NCI-H1417 (cell line): ENCODE measurements around the gene DYNC1H1.
A peak's percentile ranks its signal among the peaks of the same experiment; 100 is the strongest.

Experiments used
- DNase-seq, 3 experiments: peaks; one replicate each; lab custom pipeline; 2025; lab: John Stamatoyannopoulos, UW

DYNC1H1 gene

DNA sequence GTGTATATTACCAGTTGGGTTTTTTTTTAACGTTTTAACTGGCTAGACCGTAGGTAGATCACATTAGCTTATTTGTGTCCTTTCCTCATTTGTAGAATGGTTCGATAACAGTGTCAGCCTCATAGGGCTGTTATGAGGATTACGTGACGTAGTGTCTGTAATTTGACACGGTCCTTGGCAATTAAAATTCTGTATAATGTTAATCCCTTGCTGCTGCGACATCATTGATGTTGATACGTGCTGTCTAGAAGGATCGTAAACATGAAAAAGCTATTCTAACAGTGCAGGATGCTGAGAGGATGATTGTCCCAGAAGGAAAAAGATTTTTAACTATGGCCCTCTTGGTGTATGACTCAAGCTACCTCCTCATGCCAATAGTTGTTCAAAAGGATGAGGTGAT, 71.5 kb downstream of the DYNC1H1 start:
- DNase-seq = no peak

DNA sequence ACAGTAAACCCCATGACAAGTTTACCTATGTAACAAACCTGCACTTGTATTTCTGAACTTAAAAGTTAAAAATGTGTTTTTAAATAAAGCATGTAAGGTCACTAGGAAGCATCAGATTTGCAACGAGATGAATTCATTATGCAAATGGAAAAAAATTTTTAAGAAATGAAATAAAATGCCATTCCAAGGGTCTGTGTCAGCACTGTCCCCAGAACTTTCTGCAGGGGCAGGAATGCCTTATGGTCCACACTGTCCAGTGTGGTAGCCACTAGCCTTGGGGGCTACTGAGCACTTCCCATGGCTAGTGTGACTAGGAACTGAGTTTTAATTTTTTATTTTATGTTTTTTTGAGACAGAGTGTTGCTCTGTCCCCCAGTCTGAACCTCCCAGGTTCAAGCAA, 73.3 kb downstream of the DYNC1H1 start:
- DNase-seq = no peak

DNA sequence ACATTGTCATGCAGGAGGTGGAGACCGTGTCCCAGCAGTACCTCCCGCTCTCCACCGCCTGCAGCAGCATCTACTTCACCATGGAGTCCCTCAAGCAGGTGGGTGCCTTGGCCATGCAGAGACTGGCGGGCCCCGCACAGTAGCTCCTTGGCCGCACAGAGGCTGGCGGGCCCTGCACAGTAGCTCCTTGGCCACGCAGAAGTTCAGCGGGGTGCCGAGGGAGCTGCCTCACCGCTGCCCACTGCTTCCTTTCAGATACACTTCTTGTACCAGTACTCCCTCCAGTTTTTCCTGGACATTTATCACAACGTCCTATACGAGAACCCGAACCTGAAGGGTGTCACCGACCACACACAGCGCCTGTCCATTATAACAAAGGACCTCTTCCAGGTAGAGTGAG, 74.8 kb downstream of the DYNC1H1 start:
- DNase-seq = no peak

- no peak for DNase-seq
These were observed 75.8 kb downstream of the DYNC1H1 start for GRCh38 chr14:102040153-102040552.

DNA sequence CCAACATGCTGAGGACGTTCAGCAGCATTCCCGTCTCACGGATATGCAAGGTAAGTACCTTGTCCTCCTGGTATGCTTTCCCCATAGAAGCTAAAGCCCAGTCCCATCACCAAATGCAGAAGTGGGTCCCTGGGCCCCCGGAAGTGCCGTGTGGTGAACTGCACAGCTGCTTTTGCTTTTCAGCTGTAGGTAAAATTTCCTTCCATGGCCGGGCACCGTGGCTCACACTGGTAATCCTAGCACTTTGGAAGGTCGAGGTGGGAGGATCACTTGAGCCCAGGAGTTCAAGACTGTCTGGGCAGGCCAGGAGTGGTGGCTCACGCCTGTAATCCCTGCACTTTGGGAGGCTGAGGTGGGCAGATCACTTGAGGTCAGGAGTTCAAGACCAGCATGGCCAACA, 78.3 kb downstream of the DYNC1H1 start:
- no peak for DNase-seq

- DNase-seq = no peak
These were observed 79.1 kb downstream of the DYNC1H1 start for GRCh38 chr14:102043251-102044025.

DNA sequence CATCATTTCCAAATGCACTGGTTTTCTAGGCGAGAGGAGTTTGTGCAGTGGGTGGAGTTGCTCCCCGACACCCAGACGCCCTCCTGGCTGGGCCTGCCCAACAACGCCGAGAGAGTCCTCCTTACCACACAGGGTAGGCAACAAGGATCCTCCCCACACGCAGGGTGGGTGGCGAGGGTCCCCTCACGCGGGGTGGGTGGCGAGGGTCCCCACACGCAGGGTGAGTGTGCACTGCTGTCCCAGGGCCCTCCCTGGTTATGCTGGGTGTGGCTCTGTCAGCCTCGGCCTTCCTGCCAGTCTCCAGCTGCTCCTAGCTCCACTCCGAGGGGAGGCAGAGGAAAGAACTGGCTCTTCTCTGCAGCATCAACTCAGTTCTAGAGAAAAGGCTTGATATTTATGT, 80.2 kb downstream of the DYNC1H1 start:
- DNase-seq = no peak

GRCh38 chr14:102046337-102047278, 82.2 kb downstream of the DYNC1H1 start:
- peak; percentile 37 to 67 (median 60) for DNase-seq

DNA sequence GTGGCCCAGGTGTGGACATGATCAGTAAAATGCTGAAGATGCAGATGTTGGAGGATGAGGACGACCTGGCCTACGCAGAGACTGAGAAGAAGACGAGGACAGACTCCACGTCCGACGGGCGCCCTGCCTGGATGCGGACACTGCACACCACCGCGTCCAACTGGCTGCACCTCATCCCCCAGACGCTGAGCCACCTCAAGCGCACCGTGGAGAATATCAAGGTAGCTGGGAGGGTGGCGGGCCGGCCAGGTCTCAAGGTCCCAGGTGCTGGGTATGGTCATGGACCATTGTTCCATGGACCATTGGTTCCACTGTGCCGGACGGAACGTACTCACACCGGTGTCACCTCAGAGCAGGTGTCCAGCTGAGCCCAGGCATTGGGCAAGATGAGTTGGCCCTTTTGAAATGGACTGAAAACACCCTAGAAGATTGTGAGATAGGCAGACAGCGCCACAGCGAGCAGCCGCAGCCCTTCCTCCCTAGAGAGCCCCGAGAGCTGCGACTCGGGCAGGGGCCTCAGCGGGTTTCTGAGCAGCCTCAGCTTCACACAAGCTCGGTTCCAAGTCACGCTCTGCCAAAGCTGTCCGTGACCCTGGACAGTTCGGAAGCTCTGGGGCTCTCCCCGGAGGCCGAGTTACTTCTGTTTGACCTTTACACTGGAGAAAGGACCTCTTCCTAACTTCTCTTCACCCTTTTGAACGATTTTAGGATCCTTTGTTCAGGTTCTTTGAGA, 83.6 kb downstream of the DYNC1H1 start:
- no peak for DNase-seq

GRCh38 chr14:102049258-102050025, 85.1 kb downstream of the DYNC1H1 start:
- no peak for DNase-seq

GRCh38 chr14:102050026-102050405, 85.6 kb downstream of the DYNC1H1 start:
- DNase-seq = no peak

DNA sequence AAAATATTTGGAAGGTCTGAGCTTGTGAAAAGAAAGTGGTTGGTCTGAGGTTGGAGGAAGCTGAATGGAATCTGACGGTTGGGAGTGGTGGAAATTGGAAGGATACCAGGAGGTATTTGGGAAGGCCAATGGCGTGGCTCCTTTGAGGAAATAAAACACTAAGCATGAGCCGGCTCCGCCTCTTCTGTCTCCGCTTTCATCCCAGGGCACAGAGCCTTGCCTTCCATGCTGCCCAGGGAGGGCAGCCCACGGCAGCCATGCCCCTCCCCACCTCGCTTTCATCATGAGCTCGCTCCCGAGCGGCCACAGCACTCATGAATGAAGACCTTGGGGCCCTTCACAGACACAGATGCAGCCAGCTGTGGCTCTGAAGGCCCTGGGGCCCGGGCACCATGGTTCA, 86.3 kb downstream of the DYNC1H1 start:
- no peak for DNase-seq

DNA sequence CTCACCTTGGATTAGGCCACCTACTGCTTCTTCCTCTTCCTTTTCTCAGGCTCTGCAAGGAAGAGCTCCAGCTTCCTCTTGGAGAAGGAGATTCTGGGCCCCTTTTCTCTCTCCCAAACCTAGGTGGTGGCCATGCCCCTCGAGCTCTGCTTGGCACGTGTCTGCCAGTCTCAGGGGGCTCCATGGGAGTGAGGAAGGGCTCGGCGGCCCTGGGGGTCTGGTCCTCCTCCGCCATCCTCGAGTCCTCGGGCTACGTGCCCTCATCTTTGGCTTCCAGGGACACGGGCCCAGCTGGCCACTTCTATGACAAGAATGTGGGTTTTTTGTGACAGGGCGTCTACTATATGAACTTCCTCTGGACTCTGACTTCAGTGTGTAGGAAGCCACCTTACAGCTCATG, 88.1 kb downstream of the DYNC1H1 start:
- DNase-seq = no peak

DNA sequence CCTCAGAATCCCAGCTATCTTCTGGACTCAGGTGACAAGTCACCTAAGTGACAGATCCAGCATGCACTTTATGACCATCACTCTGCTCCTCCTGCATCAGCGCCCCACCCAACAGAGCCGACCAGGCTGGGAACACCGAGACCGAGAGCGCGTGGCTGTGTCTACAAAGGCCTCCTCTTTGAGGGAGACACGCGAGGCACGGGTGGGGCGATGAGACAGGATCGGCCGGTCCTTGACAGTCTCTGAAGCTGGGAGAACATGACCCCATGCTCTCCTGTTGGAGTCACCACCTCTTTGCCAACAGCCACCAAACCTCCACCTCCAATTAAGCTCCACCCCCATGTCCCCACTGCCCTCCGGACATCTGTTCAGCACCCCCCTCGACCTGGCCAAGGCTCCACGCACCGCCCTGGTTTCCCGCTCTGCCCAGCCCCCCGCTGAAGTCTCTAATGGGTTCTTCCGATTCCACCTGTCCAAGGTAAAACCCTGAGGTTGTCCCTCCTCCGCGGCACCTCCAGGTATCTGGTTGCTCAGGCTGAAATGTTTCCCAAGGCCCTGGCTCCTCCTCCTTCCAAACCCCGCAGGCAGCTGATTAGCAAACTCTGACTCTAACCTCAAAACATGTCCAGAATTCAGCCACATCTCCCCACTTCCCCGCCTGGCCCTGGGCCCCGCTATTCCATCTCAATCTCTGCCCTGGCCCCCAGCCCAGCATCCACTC, 91.0 kb downstream of the DYNC1H1 start:
- DNase-seq = no peak

GRCh38 chr14:102056694-102057442, 92.5 kb downstream of the DYNC1H1 start:
- no peak for DNase-seq

DNA sequence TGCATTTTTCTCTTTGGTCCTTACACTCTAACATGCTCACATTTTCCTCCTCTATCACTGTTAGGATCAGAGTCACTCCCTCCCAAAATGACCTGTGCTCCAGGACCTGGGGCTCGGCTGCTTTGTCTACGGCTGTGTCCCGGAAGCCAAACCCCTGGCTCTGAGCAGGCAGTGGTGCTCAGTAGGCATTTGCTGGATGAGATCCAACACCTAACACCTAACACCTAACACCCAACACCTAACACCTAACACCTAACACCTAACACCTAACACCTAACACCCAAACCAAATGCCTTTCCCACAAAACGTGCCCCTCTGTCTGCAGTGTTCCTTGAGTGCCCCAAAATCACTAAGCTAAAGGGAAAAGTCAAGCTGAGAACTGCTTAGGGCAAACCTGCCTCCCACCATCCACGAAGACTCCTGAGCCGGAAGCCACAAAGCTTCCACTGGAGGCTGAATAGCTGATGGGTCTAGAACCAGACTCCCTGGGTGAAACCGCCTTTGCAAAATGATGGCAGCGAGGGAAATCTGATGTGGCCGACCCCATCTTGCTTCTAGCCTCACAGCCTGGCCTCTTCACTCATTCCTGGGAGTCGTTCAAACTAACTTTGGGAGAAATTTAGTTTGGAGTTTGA, 93.2 kb downstream of the DYNC1H1 start:
- DNase-seq = no peak

DNA sequence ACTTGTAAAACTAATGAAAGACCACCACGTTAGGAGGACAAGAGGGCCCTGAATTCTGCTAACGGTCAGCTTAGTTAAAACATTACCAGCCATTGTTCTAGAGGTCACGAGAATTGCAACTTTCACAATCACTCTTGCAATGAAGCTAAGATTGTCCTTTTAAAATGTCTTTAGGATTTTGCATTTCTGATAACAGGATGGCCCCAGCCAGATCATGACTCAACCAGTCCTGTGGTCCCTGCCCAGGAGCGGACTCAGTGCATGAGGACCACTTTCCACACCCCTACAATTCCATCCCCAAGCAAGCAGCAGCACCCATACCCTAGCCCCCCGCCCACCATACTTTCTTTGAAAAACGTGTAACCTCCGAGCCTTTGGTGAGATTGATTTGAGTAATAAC, 93.8 kb downstream of the DYNC1H1 start:
- no peak for DNase-seq

- no peak for DNase-seq
These were observed 94.6 kb downstream of the DYNC1H1 start for GRCh38 chr14:102058961-102059360.

DNA sequence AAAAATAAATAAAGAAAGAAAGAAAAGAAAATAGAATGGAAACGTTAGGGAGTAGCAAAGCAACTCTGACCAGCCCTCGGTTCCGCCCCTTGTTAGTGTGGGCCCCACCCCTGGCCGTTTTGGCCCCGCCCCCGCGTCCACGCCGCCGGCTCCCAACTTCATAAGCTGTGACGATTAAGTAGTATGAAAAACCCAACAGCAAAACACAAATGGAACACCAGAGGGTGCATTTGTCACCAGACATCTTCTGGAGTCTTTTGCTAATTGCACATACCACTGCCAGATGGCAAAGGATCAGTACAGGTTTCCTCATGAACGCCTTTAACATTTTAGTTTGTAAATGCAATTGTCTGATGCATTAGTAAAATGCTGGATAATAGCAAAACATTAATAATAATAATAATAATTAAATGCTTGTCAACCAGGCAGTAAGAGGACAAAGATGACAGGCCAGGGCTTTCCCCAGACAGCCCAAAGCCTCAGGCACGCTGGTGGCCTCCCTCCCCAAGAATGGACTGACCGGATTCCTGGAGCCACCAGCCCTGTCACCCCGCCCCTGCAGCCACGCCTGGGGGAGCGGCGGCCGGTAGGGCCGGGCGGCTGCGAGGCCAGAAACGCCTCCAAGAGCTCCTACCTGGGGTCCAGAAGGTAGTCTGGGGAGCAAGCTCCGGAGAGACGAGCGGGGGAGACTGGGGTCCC, 98.9 kb downstream of the DYNC1H1 start:
- DNase-seq = peak; percentile 49 to 93 (median 79)
